Vagina (tissue), 2 donors: Measurements from ENCODE around the gene TENT5D. TPM values are rescaled to one million over a fixed set of nuclear protein-coding genes. Genes with fewer than 3 reads are reported as not detected.
"Not testable (repeated sequence)": the region's sequence is repeated elsewhere in the genome, so short reads cannot be mapped to it uniquely, and the experiment has no call there.

ENCODE experiments used
- DNase-seq, 2 donors: peaks; one replicate each; pipeline ENCODE4 v3.0.0-alpha.2; 2017; ENCODE audit errors: extremely low spot score in 2 of 2
- H3K27ac ChIP-seq: fragments of 200-600 bp; sonication (generic); one replicate; pipeline ENCODE4 v1.5.1; 2019
- H3K27me3 ChIP-seq: fragments of 200-600 bp; sonication (generic); one replicate; pipeline ENCODE4 v1.5.1; 2019
- H3K36me3 ChIP-seq, 2 donors: fragments of 200-600 bp; sonication (generic); one replicate each; pipeline ENCODE4 v1.5.1; 2017 to 2019
- H3K4me1 ChIP-seq: fragments of 200-600 bp; sonication (generic); one replicate; pipeline ENCODE4 v1.5.1; 2019
- H3K4me3 ChIP-seq, 2 donors: fragments of 200-600 bp; sonication (generic); 1 replicate in 1 of 2; 2 replicates in 1 of 2; pipeline ENCODE4 v1.5.1; 2016 to 2019
- H3K9me3 ChIP-seq: fragments of 200-600 bp; sonication (generic); one replicate; pipeline ENCODE4 v1.5.1; 2019
- CTCF ChIP-seq, 3 experiments: fragments of 450-650 bp in 2 of 3; fragments of 200-600 bp in 1 of 3; sonication (generic) in 1 of 3; IDR thresholded peaks; one replicate each; pipeline ENCODE4 v1.5.1; 2017 to 2019; ENCODE audit warnings: antibody characterized with exemption in 3 of 3, mild to moderate bottlenecking in 2 of 3, moderate library complexity in 2 of 3
- POLR2A ChIP-seq, 2 donors: fragments of 450-650 bp; IDR thresholded peaks; one replicate each; pipeline ENCODE4 v1.6.1; 2017; ENCODE audit warnings: antibody characterized with exemption in 2 of 2, mild to moderate bottlenecking in 2 of 2, moderate library complexity in 2 of 2
- POLR2AphosphoS5 ChIP-seq, 2 donors: sonication (generic); formaldehyde crosslinking; IDR thresholded peaks; one replicate each; pipeline ENCODE4 v1.9.0; 2017; ENCODE audit warnings: antibody characterized with exemption in 2 of 2, mild to moderate bottlenecking in 2 of 2, low read depth in 1 of 2; ENCODE audit not compliant: insufficient read depth in 1 of 2
- intact Hi-C: fragments of 100-400 bp; cut with DNase I; formaldehyde crosslinking; loops from one replicate; pipeline ENCODE4 v1.15.1; 2023
- total RNA-seq: library from RNA; depleted of rRNA; stranded (reverse); fragments of >200 nt; gene quantifications from one replicate; pipeline ENCODE4 v1.2.3, GENCODE V29; 2016

Gene TENT5D
- total RNA-seq: not detected

DNA sequence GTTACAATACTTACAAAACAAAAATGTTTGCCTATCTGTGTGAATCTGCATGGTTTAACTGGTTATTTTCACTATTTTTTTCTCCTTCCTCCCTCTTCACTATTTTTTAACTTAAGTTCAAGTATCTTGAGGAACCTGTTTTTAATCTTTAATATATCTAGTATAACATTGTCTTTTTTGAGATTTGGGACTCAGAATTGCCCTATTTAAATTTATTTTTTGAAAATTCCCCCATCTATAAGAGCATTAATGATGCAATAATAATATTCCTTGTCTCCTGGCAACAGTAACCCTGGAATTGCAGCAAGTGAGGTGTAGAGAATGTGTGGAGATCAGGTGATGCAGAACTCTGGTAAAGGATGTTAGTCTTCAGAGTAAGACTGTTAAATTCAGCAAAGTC lies at the start of gene TENT5D:
TENT5D (plus strand) TSS at position 301 of the 400 bp plus-strand sequence. CDS start 22,093 bp downstream, outside the sequence.
- Histone ChIP-seq H3K36me3 (no peaks in the 10 kb centered on the region), H3K4me3 (no peak within 1 kb of the TSS), H3K4me1 (no peaks in the 10 kb centered on the region), H3K27ac (no peak within 1 kb of the TSS), H3K27me3 (no peaks in the 10 kb centered on the region), H3K9me3 (no peaks in the 10 kb centered on the region)
- no peak for DNase-seq
- no peak for TF ChIP-seq CTCF (IDR thresholded peaks at IDR 0.05)
- no peak for TF ChIP-seq POLR2AphosphoS5 (IDR thresholded peaks at IDR 0.05; ENCODE audit: insufficient read depth in 1 of 2, low read depth in 1 of 2)
- TF ChIP-seq POLR2A (IDR thresholded peaks at IDR 0.05): no peak
- intact Hi-C loops: no loop called here

GRCh38 chrX:80385651-80386050 lies 34.6 kb upstream of the TENT5D start:
- intact Hi-C loops, H3K27ac ChIP-seq, H3K36me3 ChIP-seq, H3K9me3 ChIP-seq, H3K27me3 ChIP-seq, H3K4me3 ChIP-seq, H3K4me1 ChIP-seq, DNase-seq: not testable (repeated sequence)

- Histone ChIP-seq H3K27ac (no peak overlapping the region), H3K9me3 (no peaks in the 10 kb centered on the region), H3K4me3 (no peak overlapping the region), H3K36me3 (no peaks in the 10 kb centered on the region), H3K27me3 (no peaks in the 10 kb centered on the region), H3K4me1 (no peaks in the 10 kb centered on the region)
- no peak for DNase-seq
- TF ChIP-seq POLR2A (IDR thresholded peaks at IDR 0.05) (no peak), CTCF (IDR thresholded peaks at IDR 0.05) (no peak), POLR2AphosphoS5 (IDR thresholded peaks at IDR 0.05; ENCODE audit: insufficient read depth in 1 of 2, low read depth in 1 of 2) (no peak)
- intact Hi-C loops: no loop called here
These were observed 32.0 kb upstream of the TENT5D start for GRCh38 chrX:80388206-80388605.

DNA sequence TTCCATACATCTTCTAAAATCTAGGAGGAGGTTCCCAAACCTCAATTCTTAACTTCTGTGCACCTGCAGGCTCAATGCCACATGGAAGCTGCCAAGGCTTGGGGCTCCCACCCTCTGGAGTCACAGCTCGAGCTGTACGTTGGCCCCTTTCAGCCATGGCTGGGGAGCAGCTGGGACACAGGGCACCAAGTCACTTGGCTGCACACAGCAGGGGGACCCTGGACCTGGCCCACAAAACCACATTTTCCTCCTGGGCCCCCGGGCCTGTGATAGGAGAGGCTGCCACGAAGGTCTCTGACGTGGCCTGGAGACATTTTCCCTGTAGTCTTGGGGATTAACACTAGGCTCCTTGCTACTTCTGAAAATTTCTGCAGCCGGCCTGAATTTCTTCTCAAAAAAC lies 8.2 kb upstream of the TENT5D start:
- no peak overlapping the region for H3K27ac ChIP-seq
- H3K36me3 ChIP-seq: no peaks in the 10 kb centered on the region
- no peak for DNase-seq
- H3K4me3 ChIP-seq: no peak overlapping the region
- TF ChIP-seq POLR2A (IDR thresholded peaks at IDR 0.05) (no peak), POLR2AphosphoS5 (IDR thresholded peaks at IDR 0.05; ENCODE audit: insufficient read depth in 1 of 2, low read depth in 1 of 2) (no peak), CTCF (IDR thresholded peaks at IDR 0.05) (no peak)
- no peaks in the 10 kb centered on the region for H3K27me3 ChIP-seq
- no peaks in the 10 kb centered on the region for H3K4me1 ChIP-seq
- H3K9me3 ChIP-seq: no peaks in the 10 kb centered on the region
- intact Hi-C loops: no loop called here

DNA sequence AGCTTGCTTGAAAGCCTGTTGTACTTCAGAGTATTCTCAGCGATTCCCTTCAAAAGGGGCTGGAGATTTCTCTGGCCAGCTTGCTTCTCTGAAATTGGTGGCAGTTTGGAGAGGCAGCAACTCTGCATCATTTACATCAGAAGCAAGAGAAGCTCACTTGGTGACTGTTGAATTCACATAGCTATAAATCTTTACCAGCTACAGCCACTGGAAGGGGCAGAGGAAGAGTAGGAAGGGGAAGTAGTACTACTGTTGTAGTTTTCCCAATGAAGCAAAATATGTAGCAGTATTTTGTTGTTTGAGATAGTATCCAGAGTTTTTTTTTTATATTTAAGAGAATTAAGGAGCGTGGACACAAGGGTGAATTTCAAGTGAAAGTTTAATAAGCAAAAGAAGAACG lies 2.8 kb downstream of the TENT5D start:
- Histone ChIP-seq H3K4me1 (no peaks in the 10 kb centered on the region), H3K36me3 (no peaks in the 10 kb centered on the region), H3K27me3 (no peaks in the 10 kb centered on the region), H3K27ac (no peak overlapping the region), H3K4me3 (no peak overlapping the region), H3K9me3 (no peaks in the 10 kb centered on the region)
- intact Hi-C loops: no loop called here
- TF ChIP-seq CTCF (IDR thresholded peaks at IDR 0.05) (no peak), POLR2AphosphoS5 (IDR thresholded peaks at IDR 0.05; ENCODE audit: insufficient read depth in 1 of 2, low read depth in 1 of 2) (no peak), POLR2A (IDR thresholded peaks at IDR 0.05) (no peak)
- DNase-seq: no peak

- Histone ChIP-seq H3K27ac (no peak overlapping the region), H3K9me3 (no peaks in the 10 kb centered on the region), H3K4me3 (no peak overlapping the region), H3K36me3 (no peaks in the 10 kb centered on the region), H3K4me1 (no peaks in the 10 kb centered on the region), H3K27me3 (no peaks in the 10 kb centered on the region)
- no peak for DNase-seq
- no peak for TF ChIP-seq POLR2AphosphoS5 (IDR thresholded peaks at IDR 0.05; ENCODE audit: insufficient read depth in 1 of 2, low read depth in 1 of 2)
- TF ChIP-seq CTCF (IDR thresholded peaks at IDR 0.05): no peak
- no peak for TF ChIP-seq POLR2A (IDR thresholded peaks at IDR 0.05)
- intact Hi-C loops: no loop called here
These were observed 3.5 kb downstream of the TENT5D start for GRCh38 chrX:80423744-80424143.
